HL-60 (cell line): Measurements from ENCODE around the gene PLIN1.

ENCODE experiments used
- DNase-seq, 2 experiments: peaks; one replicate each; pipeline ENCODE4 v3.0.0-alpha.2; 2010 to 2020; ENCODE audit warnings: low read depth in 1 of 2, low spot score in 1 of 2
- H3K27ac ChIP-seq: fragments of 250-450 bp; sonication (Bioruptor Pico); replicated peaks from 2 replicates; pipeline ENCODE4 v1.5.1; 2020; ENCODE audit warnings: mild to moderate bottlenecking, moderate library complexity
- H3K27me3 ChIP-seq: fragments of 250-450 bp; sonication (Bioruptor Pico); 2 replicates; pipeline ENCODE4 v1.5.1; 2021; ENCODE audit warnings: mild to moderate bottlenecking, moderate library complexity; ENCODE audit not compliant: insufficient read depth, poor library complexity, severe bottlenecking
- H3K4me3 ChIP-seq: replicated peaks from 2 replicates; pipeline ENCODE4 v1.5.1; 2011; ENCODE audit warnings: mild to moderate bottlenecking, control low read depth, low read length; ENCODE audit not compliant: insufficient read depth
- GABPA ChIP-seq: IDR thresholded peaks from 2 replicates; pipeline ENCODE4 v1.6.1; 2012; ENCODE audit warnings: low read depth
- POLR2AphosphoS5 ChIP-seq: IDR thresholded peaks from 2 replicates; pipeline ENCODE4 v1.6.1; 2012; ENCODE audit warnings: low read depth
- SPI1 ChIP-seq: IDR thresholded peaks from 2 replicates; pipeline ENCODE4 v1.6.1; 2012; ENCODE audit warnings: low read depth, mild to moderate bottlenecking, borderline replicate concordance
- TF ChIP-seq, protein P1 (sequence below): IDR thresholded peaks from one replicate; pipeline ENCODE4 v1.5.1; 2011; ENCODE audit warnings: low read length, control low read depth, inconsistent platforms; ENCODE audit not compliant: insufficient read depth
- TF ChIP-seq, protein P2 (sequence below): IDR thresholded peaks from 2 replicates; pipeline ENCODE4 v1.6.1; 2012; ENCODE audit warnings: low read depth; ENCODE audit not compliant: insufficient replicate concordance

PLIN1 gene

DNA sequence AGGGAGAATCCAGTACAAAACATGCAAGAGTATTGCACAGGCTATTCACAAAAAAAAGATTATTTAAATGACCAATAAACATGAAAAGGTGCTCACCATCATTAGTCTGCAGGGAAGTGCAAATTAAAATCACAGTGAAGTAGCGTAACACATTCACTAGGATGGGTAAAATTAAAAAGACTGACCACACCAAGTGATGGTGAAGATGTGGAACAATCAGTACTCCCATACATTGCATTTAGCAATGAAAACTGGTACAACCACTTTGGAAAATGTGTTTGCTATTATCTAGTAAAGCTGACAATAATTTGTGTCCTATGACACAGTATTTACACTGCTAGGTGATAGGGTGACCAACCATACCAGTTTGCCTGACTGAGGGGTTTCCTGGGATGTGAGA lies 45.5 kb upstream of the PLIN1 start:
- H3K27ac ChIP-seq: no peak overlapping the region
- no peak for TF ChIP-seq SPI1
- TF ChIP-seq, protein P1, sequence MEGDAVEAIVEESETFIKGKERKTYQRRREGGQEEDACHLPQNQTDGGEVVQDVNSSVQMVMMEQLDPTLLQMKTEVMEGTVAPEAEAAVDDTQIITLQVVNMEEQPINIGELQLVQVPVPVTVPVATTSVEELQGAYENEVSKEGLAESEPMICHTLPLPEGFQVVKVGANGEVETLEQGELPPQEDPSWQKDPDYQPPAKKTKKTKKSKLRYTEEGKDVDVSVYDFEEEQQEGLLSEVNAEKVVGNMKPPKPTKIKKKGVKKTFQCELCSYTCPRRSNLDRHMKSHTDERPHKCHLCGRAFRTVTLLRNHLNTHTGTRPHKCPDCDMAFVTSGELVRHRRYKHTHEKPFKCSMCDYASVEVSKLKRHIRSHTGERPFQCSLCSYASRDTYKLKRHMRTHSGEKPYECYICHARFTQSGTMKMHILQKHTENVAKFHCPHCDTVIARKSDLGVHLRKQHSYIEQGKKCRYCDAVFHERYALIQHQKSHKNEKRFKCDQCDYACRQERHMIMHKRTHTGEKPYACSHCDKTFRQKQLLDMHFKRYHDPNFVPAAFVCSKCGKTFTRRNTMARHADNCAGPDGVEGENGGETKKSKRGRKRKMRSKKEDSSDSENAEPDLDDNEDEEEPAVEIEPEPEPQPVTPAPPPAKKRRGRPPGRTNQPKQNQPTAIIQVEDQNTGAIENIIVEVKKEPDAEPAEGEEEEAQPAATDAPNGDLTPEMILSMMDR: no peak
- TF ChIP-seq, protein P2, sequence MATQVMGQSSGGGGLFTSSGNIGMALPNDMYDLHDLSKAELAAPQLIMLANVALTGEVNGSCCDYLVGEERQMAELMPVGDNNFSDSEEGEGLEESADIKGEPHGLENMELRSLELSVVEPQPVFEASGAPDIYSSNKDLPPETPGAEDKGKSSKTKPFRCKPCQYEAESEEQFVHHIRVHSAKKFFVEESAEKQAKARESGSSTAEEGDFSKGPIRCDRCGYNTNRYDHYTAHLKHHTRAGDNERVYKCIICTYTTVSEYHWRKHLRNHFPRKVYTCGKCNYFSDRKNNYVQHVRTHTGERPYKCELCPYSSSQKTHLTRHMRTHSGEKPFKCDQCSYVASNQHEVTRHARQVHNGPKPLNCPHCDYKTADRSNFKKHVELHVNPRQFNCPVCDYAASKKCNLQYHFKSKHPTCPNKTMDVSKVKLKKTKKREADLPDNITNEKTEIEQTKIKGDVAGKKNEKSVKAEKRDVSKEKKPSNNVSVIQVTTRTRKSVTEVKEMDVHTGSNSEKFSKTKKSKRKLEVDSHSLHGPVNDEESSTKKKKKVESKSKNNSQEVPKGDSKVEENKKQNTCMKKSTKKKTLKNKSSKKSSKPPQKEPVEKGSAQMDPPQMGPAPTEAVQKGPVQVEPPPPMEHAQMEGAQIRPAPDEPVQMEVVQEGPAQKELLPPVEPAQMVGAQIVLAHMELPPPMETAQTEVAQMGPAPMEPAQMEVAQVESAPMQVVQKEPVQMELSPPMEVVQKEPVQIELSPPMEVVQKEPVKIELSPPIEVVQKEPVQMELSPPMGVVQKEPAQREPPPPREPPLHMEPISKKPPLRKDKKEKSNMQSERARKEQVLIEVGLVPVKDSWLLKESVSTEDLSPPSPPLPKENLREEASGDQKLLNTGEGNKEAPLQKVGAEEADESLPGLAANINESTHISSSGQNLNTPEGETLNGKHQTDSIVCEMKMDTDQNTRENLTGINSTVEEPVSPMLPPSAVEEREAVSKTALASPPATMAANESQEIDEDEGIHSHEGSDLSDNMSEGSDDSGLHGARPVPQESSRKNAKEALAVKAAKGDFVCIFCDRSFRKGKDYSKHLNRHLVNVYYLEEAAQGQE: no peak
- TF ChIP-seq GABPA: no peak
- TF ChIP-seq POLR2AphosphoS5: no peak
- DNase-seq: no peak
- H3K4me3 ChIP-seq: no peak overlapping the region
- H3K27me3 ChIP-seq: no peaks in the 10 kb centered on the region

DNA sequence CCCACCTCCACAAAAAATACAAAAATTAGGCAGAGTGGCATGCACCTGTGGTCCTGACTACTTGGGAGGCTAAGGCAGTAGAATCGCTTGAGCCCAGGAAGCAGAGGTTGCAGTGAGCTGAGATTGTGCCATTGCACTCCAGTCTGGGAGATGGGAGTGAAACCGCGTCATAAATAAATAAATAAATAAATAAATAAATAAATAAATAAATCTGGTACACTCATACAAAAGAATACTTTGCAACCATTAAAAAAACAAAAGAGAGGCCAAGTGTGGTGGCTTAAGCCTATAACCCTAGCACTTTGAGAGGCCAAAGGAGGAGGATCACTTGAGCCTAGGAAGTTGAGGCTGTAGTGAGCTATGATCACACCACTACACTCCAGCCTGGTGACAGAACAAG lies 43.9 kb upstream of the PLIN1 start:
- no peak overlapping the region for H3K4me3 ChIP-seq
- no peak overlapping the region for H3K27ac ChIP-seq
- no peaks in the 10 kb centered on the region for H3K27me3 ChIP-seq
- DNase-seq: no peak
- TF ChIP-seq SPI1 (no peak), POLR2AphosphoS5 (no peak), GABPA (no peak)
- TF ChIP-seq, protein P2: no peak
- TF ChIP-seq, protein P1: no peak

DNA sequence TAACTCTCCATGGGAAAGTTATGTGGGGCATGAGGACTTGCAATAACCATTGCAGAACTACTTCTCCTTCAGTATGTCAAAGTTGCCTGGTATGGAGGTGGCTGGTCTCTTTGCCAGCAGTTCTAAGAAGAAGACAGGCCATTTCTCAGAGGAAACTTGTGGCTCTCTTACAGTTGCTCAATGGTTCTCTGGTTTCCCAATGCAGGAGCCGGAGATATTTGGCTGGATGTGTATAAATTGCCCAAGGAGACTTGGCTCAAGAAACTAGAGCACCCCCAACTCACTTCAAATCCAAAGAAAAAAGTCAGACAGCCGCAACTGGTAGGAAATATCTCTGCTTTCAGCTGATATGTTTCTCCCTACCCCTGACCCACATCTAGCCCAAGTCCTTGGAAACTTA lies 35.6 kb upstream of the PLIN1 start:
- Histone ChIP-seq H3K27me3 (no peaks in the 10 kb centered on the region), H3K4me3 (no peak overlapping the region), H3K27ac (no peak overlapping the region)
- DNase-seq: peak in 1 of 2 experiments; percentile 78
- TF ChIP-seq POLR2AphosphoS5: no peak
- no peak for TF ChIP-seq SPI1
- TF ChIP-seq, protein P1: no peak
- TF ChIP-seq, protein P2: no peak
- no peak for TF ChIP-seq GABPA
